HepG2 (cell line): Measurements from ENCODE around the gene RCAN2. TPM values are rescaled to one million over a fixed set of nuclear protein-coding genes. Genes with fewer than 3 reads are reported as not detected.

ENCODE experiments used
- ATAC-seq: fragments of 200-7000 bp; cut with Tn5 transposase; 3 replicates; pipeline ENCODE4 v1.9.1; 2020; ENCODE audit warnings: mild to moderate bottlenecking, moderate library complexity
- BruUV-seq: library from RNA; stranded (reverse); fragments of 400-500 nt; replicated peaks from 2 replicates; lab custom pipeline; 2021; lab: Mats Ljungman, UMichigan
- CTCF ChIA-PET: fragments of 300-600 bp; formaldehyde crosslinking; extraction: SDS; loops from one replicate; lab custom pipeline; 2021; ENCODE audit warnings: low total read pairs, inconsistent platforms, low intra/inter-chr PET ratio; lab: Yijun Ruan, JAX
- POLR2A ChIA-PET: fragments of 350-600 bp; sonication (Branson Sonifier 250); formaldehyde crosslinking; loops from one replicate; lab custom pipeline; 2020; ENCODE audit warnings: antibody characterized with exemption, inconsistent platforms; lab: Yijun Ruan, JAX
- DNase-seq: peaks from one replicate; pipeline ENCODE4 v3.0.0-alpha.2; 2015; ENCODE audit warnings: low spot score
- FAIRE-seq: peaks from 3 replicates; lab custom pipeline; 2011; peaks lifted over from hg19 to GRCh38; lab: Jason Lieb, UNC
- H2AFZ ChIP-seq: one replicate; pipeline ENCODE4 v1.6.1; 2011; ENCODE audit warnings: low read length, inconsistent platforms
- H3K27ac ChIP-seq: fragments of 300-600 bp; 3 replicates; pipeline ENCODE4 v1.8.0; 2011; ENCODE audit warnings: mixed run types, mild to moderate bottlenecking, mixed read lengths, low read length, inconsistent platforms; ENCODE audit not compliant: insufficient read depth; ENCODE audit errors: extremely low read length
- H3K27me3 ChIP-seq, 2 experiments: fragments of 200-600 bp in 1 of 2; 2 replicates in 1 of 2; 3 replicates in 1 of 2; pipeline versions ENCODE4 v1.6.0 to v1.8.0; 2011; ENCODE audit warnings: low read length in 2 of 2, mild to moderate bottlenecking in 2 of 2, moderate library complexity in 2 of 2, inconsistent platforms in 1 of 2; ENCODE audit not compliant: insufficient read depth in 2 of 2, control insufficient read depth in 1 of 2
- H3K36me3 ChIP-seq, 2 experiments: fragments of 200-600 bp in 1 of 2; replicated peaks in 1 of 2; 2 replicates in 1 of 2; 3 replicates in 1 of 2; pipeline versions ENCODE4 v1.5.1 to v1.8.0; 2011; ENCODE audit warnings: low read length in 2 of 2, inconsistent platforms in 1 of 2; ENCODE audit not compliant: insufficient read depth in 2 of 2, control insufficient read depth in 1 of 2
- H3K4me1 ChIP-seq: 2 replicates; pipeline ENCODE4 v1.5.1; 2012; ENCODE audit warnings: low read length, inconsistent platforms; ENCODE audit not compliant: insufficient read depth
- H3K4me2 ChIP-seq: 2 replicates; pipeline ENCODE4 v1.6.0; 2011; ENCODE audit warnings: low read depth, low read length, inconsistent platforms
- H3K4me3 ChIP-seq, 3 experiments: fragments of 200-600 bp in 1 of 3; sonication (generic), shearing (Covaris generic) in 1 of 3; replicated peaks in 1 of 3; 2 replicates each; pipeline ENCODE4 v1.5.1; 2011 to 2016; ENCODE audit warnings: low read length in 3 of 3, inconsistent platforms in 2 of 3, low read depth in 2 of 3, mild to moderate bottlenecking in 2 of 3, control low read depth in 1 of 3, mixed read lengths in 1 of 3; ENCODE audit not compliant: insufficient read depth in 1 of 3
- H3K79me2 ChIP-seq: one replicate; pipeline ENCODE4 v1.6.1; 2011; ENCODE audit warnings: low read length, inconsistent platforms; ENCODE audit not compliant: insufficient read depth
- H3K9ac ChIP-seq: 2 replicates; pipeline ENCODE4 v1.6.0; 2011; ENCODE audit warnings: mild to moderate bottlenecking, low read depth, low read length, inconsistent platforms; ENCODE audit not compliant: insufficient read depth
- H3K9me3 ChIP-seq: 2 replicates; pipeline ENCODE4 v1.5.1; 2012; ENCODE audit warnings: mild to moderate bottlenecking, low read length
- H4K20me1 ChIP-seq: 2 replicates; pipeline ENCODE4 v1.6.0; 2011; ENCODE audit warnings: inconsistent platforms, mild to moderate bottlenecking, low read length, moderate library complexity; ENCODE audit not compliant: insufficient read depth
- ESRRA ChIP-seq: sonication (generic); formaldehyde crosslinking; IDR thresholded peaks from 2 replicates; pipeline ENCODE4 v1.5.1; 2020; ENCODE audit warnings: mild to moderate bottlenecking, low read depth, missing genetic modification reagents
- FOXJ3 ChIP-seq: sonication (generic); formaldehyde crosslinking; IDR thresholded peaks from 2 replicates; pipeline ENCODE4 v1.4.0; 2020; ENCODE audit warnings: missing genetic modification reagents, mild to moderate bottlenecking, borderline replicate concordance
- MED13 ChIP-seq: sonication (generic); formaldehyde crosslinking; IDR thresholded peaks from 2 replicates; pipeline ENCODE4 v1.5.0; 2020; ENCODE audit warnings: missing genetic modification reagents
- NR2C2 ChIP-seq: sonication (generic); formaldehyde crosslinking; IDR thresholded peaks from 2 replicates; pipeline ENCODE4 v1.4.0; 2020; ENCODE audit warnings: missing genetic modification reagents, mild to moderate bottlenecking, moderate library complexity, borderline replicate concordance
- NR2F1 ChIP-seq, 2 experiments: fragments of 450-650 bp in 1 of 2; formaldehyde crosslinking in 1 of 2; IDR thresholded peaks; 2 replicates each; pipeline versions ENCODE4 v1.5.0 to v1.6.1; 2016 to 2020; ENCODE audit warnings: mild to moderate bottlenecking in 1 of 2, missing compliant biosample characterization in 1 of 2, missing genetic modification reagents in 1 of 2, moderate library complexity in 1 of 2
- NR2F6 ChIP-seq, 2 experiments: IDR thresholded peaks; 2 replicates each; pipeline ENCODE4 v1.6.1; 2016; ENCODE audit warnings: antibody characterized with exemption in 1 of 2, mild to moderate bottlenecking in 1 of 2
- RARA ChIP-seq: IDR thresholded peaks from 2 replicates; pipeline ENCODE4 v1.6.1; 2016; ENCODE audit warnings: missing genetic modification reagents, missing compliant biosample characterization
- SATB2 ChIP-seq: sonication (generic); formaldehyde crosslinking; IDR thresholded peaks from 2 replicates; pipeline ENCODE4 v1.5.0; 2020; ENCODE audit warnings: missing genetic modification reagents
- ZMYM4 ChIP-seq: sonication (generic); formaldehyde crosslinking; IDR thresholded peaks from 2 replicates; pipeline ENCODE4 v1.8.1; 2023; ENCODE audit warnings: mild to moderate bottlenecking, missing genetic modification reagents
- ZNF101 ChIP-seq: sonication (generic); formaldehyde crosslinking; IDR thresholded peaks from 2 replicates; pipeline ENCODE4 v1.4.0; 2020; ENCODE audit warnings: mild to moderate bottlenecking, low read depth, missing genetic modification reagents, borderline replicate concordance
- ZNF350 ChIP-seq: sonication (generic); formaldehyde crosslinking; IDR thresholded peaks from 2 replicates; pipeline ENCODE4 v1.4.0; 2020; ENCODE audit warnings: mild to moderate bottlenecking, low read depth, missing genetic modification reagents, borderline replicate concordance
- ZNF569 ChIP-seq: sonication (generic); formaldehyde crosslinking; IDR thresholded peaks from 2 replicates; pipeline ENCODE4 v1.5.0; 2020; ENCODE audit warnings: mild to moderate bottlenecking, missing genetic modification reagents, moderate library complexity, borderline replicate concordance
- ZNF570 ChIP-seq: sonication (generic); formaldehyde crosslinking; IDR thresholded peaks from 2 replicates; pipeline ENCODE4 v1.4.0; 2020; ENCODE audit warnings: mild to moderate bottlenecking, missing genetic modification reagents, borderline replicate concordance
- WGBS: methylation state at CpG from one replicate; pipeline ENCODE4 v1.1.6; 2017; ENCODE audit warnings: low lambda C conversion rate; 5-methylcytosine and 5-hydroxymethylcytosine counted together
- in situ Hi-C: cut with HindIII; loops from 2 replicates; pipeline ENCODE4 v1.10.0; 2017; ENCODE audit warnings: low pct_unique_long_range_greater_than_20kb; ENCODE audit not compliant: extremely low pct_ligation_motif_present
- intact Hi-C: fragments of 100-400 bp; cut with micrococcal nuclease; formaldehyde crosslinking; loops from one replicate; pipeline ENCODE4 v1.10.0; 2022; ENCODE audit not compliant: unreplicated experiment
- polyA plus RNA-seq, 8 experiments: library from polyadenylated mRNA; depleted of rRNA in 3 of 8; stranded (reverse) in 7 of 8; unstranded in 1 of 8; fragments of >200 nt; fragmentation: Illumina TruSeq in 4 of 8; extraction: Trizol in 4 of 8; gene quantifications; 2 replicates each; pipeline versions ENCODE4 v1.2.1 to v1.2.3, GENCODE V29; 2011 to 2016; ENCODE audit warnings: low read depth in 4 of 8, missing spikeins in 1 of 8, mixed read lengths in 1 of 8; ENCODE audit not compliant: insufficient read depth in 1 of 8
- total RNA-seq, 5 experiments: library from RNA; depleted of rRNA; stranded (reverse); fragments of >200 nt; fragmentation: Illumina TruSeq; extraction: Trizol; gene quantifications; 2 replicates each; pipeline ENCODE4 v1.2.3, GENCODE V29; 2016; ENCODE audit warnings: low read depth in 1 of 5
- TF ChIP-seq, protein P1 (sequence below): sonication (generic); formaldehyde crosslinking; IDR thresholded peaks from 2 replicates; pipeline ENCODE4 v1.9.0; 2021; ENCODE audit warnings: missing genetic modification reagents, mild to moderate bottlenecking, borderline replicate concordance
- TF ChIP-seq, protein P2 (sequence below): IDR thresholded peaks from 2 replicates; pipeline ENCODE4 v1.6.1; 2012; ENCODE audit warnings: low read depth, low read length, improper control_type of control experiment

Gene RCAN2
- total and polyA plus RNA-seq, 2 of the 13 experiments (the other 11 are each of a cell fraction or from before 2014, with no cell fraction given) = not detected

DNA sequence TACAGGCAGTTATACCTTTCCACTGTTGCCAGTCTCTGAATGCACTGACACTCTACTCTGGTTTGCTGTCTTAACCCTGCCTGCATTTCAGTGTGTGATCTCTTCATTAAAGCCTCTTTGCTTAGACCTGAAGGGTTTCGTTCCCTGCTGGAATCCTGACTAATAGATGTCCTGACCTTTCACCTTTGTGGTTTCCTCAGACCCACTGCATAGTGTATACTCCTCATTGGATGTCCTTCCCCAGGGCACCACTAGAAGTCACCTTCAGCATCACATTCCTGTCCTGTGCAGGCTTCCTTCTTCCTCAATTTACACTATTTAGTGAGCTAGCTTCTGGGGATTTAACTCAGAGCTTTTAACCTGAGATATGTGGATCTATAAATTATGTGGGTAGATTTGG, 120.6 kb downstream of the RCAN2 start:
- intact Hi-C loops (no loop called here), in situ Hi-C loops (no loop called here)
- H3K27me3 ChIP-seq = no peaks in the 10 kb centered on the region
- ChIA-PET POLR2A (no interaction called here), CTCF (no interaction called here)
- no peak overlapping the region for H3K4me3 ChIP-seq
- 0% methylated on average over 1 of the region's 1 CpG for WGBS
- BruUV-seq = no TSS peak
- no peaks in the 10 kb centered on the region for H4K20me1 ChIP-seq
- ATAC-seq (peak; percentile 89), DNase-seq (peak; percentile 43), FAIRE-seq (peak; percentile 66)
- no peaks in the 10 kb centered on the region for H3K36me3 ChIP-seq
- H3K9me3 ChIP-seq = no peaks in the 10 kb centered on the region
- H3K79me2 ChIP-seq = no peaks in the 10 kb centered on the region
- H3K4me2 ChIP-seq = no peak overlapping the region
- no peak overlapping the region for H2AFZ ChIP-seq
- no peak overlapping the region for H3K27ac ChIP-seq
- TF ChIP-seq ZMYM4 (CRISPR knock-in tag) = no peak
- TF ChIP-seq, protein P1, sequence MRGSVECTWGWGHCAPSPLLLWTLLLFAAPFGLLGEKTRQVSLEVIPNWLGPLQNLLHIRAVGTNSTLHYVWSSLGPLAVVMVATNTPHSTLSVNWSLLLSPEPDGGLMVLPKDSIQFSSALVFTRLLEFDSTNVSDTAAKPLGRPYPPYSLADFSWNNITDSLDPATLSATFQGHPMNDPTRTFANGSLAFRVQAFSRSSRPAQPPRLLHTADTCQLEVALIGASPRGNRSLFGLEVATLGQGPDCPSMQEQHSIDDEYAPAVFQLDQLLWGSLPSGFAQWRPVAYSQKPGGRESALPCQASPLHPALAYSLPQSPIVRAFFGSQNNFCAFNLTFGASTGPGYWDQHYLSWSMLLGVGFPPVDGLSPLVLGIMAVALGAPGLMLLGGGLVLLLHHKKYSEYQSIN = no peak
- no peak for TF ChIP-seq RARA (CRISPR knock-in tag)
- TF ChIP-seq, protein P2, sequence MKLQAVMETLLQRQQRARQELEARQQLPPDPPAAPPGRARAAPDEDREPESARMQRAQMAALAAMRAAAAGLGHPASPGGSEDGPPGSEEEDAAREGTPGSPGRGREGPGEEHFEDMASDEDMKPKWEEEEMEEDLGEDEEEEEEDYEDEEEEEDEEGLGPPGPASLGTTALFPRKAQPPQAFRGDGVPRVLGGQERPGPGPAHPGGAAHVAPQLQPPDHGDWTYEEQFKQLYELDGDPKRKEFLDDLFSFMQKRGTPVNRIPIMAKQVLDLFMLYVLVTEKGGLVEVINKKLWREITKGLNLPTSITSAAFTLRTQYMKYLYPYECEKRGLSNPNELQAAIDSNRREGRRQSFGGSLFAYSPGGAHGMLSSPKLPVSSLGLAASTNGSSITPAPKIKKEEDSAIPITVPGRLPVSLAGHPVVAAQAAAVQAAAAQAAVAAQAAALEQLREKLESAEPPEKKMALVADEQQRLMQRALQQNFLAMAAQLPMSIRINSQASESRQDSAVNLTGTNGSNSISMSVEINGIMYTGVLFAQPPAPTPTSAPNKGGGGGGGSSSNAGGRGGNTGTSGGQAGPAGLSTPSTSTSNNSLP = no peak
- no peak for TF ChIP-seq ESRRA (CRISPR knock-in tag)
- no peak for TF ChIP-seq MED13 (CRISPR knock-in tag)
- no peak for TF ChIP-seq ZNF570
- TF ChIP-seq NR2F1 (CRISPR knock-in tag; IDR thresholded peaks at IDR 0.05) = peak in 1 of 2 experiments; percentile 55; a peak in 1 of 4 replicates
- no peak for TF ChIP-seq ZNF569 (CRISPR knock-in tag)
- no peak for TF ChIP-seq FOXJ3
- peak; percentile 71 for TF ChIP-seq NR2F6 (IDR thresholded peaks at IDR 0.05)
- TF ChIP-seq NR2F6 (CRISPR knock-in tag; IDR thresholded peaks at IDR 0.05) = peak; percentile 70
- no peak for TF ChIP-seq SATB2 (CRISPR knock-in tag)
- peak; percentile 38; the same call in 1 of the 2 replicates for TF ChIP-seq NR2C2 (CRISPR knock-in tag)
- no peak for TF ChIP-seq ZNF350 (CRISPR knock-in tag)
- TF ChIP-seq ZNF101 (CRISPR knock-in tag) = no peak
- no peaks in the 10 kb centered on the region for H3K4me1 ChIP-seq
- no peak overlapping the region for H3K9ac ChIP-seq
